BLaER1 treated with 17β-estradiol and CSF1 and Interleukin-3, amounts not matched to agents 10 nM and 100 nM (cell line): Measurements from ENCODE around the gene SPIRE1.
"Not testable (repeated sequence)": the region's sequence is repeated elsewhere in the genome, so short reads cannot be mapped to it uniquely, and the experiment has no call there.

Experiments
- H3K27ac ChIP-seq, 11 experiments: shearing (Covaris generic); formaldehyde crosslinking; 2 replicates each; pipeline ENCODE4 v1.8.1; 2022
- H3K27me3 ChIP-seq, 11 experiments: shearing (Covaris generic); formaldehyde crosslinking; 2 replicates each; pipeline ENCODE4 v1.8.1; 2022
- H3K36me3 ChIP-seq, 11 experiments: shearing (Covaris generic); formaldehyde crosslinking; 2 replicates each; pipeline ENCODE4 v1.8.1; 2022
- H3K4me1 ChIP-seq, 10 experiments: shearing (Covaris generic); formaldehyde crosslinking; 2 replicates each; pipeline ENCODE4 v1.8.1; 2022
- H3K4me2 ChIP-seq, 11 experiments: shearing (Covaris generic); formaldehyde crosslinking; 2 replicates each; pipeline ENCODE4 v1.8.1; 2022
- H3K4me3 ChIP-seq, 10 experiments: shearing (Covaris generic); formaldehyde crosslinking; 2 replicates each; pipeline ENCODE4 v1.8.1; 2022
- H3K9ac ChIP-seq, 11 experiments: shearing (Covaris generic); formaldehyde crosslinking; 2 replicates each; pipeline ENCODE4 v1.8.1; 2022
- H3K9me3 ChIP-seq, 11 experiments: shearing (Covaris generic); formaldehyde crosslinking; replicated peaks in 1 of 11; 2 replicates each; pipeline ENCODE4 v1.8.1; 2022
- H4K20me1 ChIP-seq, 11 experiments: shearing (Covaris generic); formaldehyde crosslinking; 2 replicates each; pipeline ENCODE4 v1.8.1; 2022
- Cebpa-rat ChIP-seq, 11 experiments: shearing (Covaris generic); IDR thresholded peaks; 2 replicates each; pipeline ENCODE4 v1.8.1; 2022

Gene SPIRE1

GRCh38 chr18:12411456-12411855 is 246.5 kb downstream of the SPIRE1 start:
- H3K27ac ChIP-seq, result peak overlapping the region in 2 of 11 experiments; percentile 10 to 16; a peak in 4 of 22 replicates
- H3K4me2 ChIP-seq, result peak overlapping the region; percentile 11 to 68 (median 37); a peak in 21 of 22 replicates
- H3K4me3 ChIP-seq, result no peak overlapping the region
- peak overlapping the region in 2 of 11 experiments; percentile 6 to 7; a peak in 2 of 22 replicates for H3K9ac ChIP-seq
- peaks cover 46 to 75% (median 71%) of the 10 kb centered on the region in 10 experiments for H3K4me1 ChIP-seq
- peaks cover 0 to 63% (median 5%) of the 10 kb centered on the region in 11 experiments; a peak in 6 of 22 replicates for H4K20me1 ChIP-seq
- H3K36me3 ChIP-seq, result peaks cover 0 to 29% (median 15%) of the 10 kb centered on the region in 11 experiments; a peak in 11 of 22 replicates
- peaks cover 0 to 6% (median 0%) of the 10 kb centered on the region in 11 experiments; a peak in 4 of 22 replicates for H3K27me3 ChIP-seq
- H3K9me3 ChIP-seq, result no peaks in the 10 kb centered on the region
- TF ChIP-seq Cebpa-rat (IDR thresholded peaks at IDR 0.05), result no peak

GRCh38 chr18:12410747-12411146 is 247.2 kb downstream of the SPIRE1 start:
- Histone ChIP-seq H3K36me3 (peaks cover 0 to 29% (median 15%) of the 10 kb centered on the region in 11 experiments; a peak in 11 of 22 replicates), H3K4me1 (peaks cover 39 to 73% (median 67%) of the 10 kb centered on the region in 10 experiments), H3K4me2 (peak overlapping the region in 6 of 11 experiments; percentile 4 to 91 (median 84); a peak in 7 of 22 replicates), H4K20me1 (peaks cover 0 to 56% (median 5%) of the 10 kb centered on the region in 11 experiments; a peak in 6 of 22 replicates), H3K27me3 (peaks cover 0 to 11% (median 0%) of the 10 kb centered on the region in 11 experiments; a peak in 4 of 22 replicates)
- H3K9me3 ChIP-seq, H3K27ac ChIP-seq, H3K4me3 ChIP-seq, H3K9ac ChIP-seq: not testable (repeated sequence)

DNA sequence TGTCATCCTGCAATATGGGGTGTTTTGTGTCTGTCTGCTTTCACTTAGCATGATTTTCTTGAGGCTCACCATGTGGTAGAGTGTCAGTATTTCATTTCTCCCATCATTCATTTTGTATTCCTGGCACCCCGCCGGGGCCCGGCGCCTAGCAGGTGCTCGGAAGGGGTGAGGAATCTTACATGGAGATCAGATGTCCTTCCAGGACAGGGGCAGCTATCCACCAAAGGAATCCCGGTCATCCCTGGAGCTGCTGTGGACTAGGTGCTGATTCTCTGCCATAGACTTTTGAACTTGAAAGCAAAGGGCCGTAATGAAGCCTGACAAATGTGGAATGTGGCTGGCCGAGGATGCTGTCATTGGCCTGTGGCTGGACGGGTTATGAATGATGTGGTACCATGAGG is 247.8 kb downstream of the SPIRE1 start:
- H3K4me3 ChIP-seq, result no peak overlapping the region
- peak overlapping the region in 1 of 11 experiments; percentile 15; a peak in 1 of 22 replicates for H3K27ac ChIP-seq
- H3K4me2 ChIP-seq, result peak overlapping the region; percentile 70 to 97 (median 90); a peak in 18 of 22 replicates
- peaks cover 0 to 29% (median 15%) of the 10 kb centered on the region in 11 experiments; a peak in 11 of 22 replicates for H3K36me3 ChIP-seq
- H3K9me3 ChIP-seq, result no peaks in the 10 kb centered on the region
- TF ChIP-seq Cebpa-rat (IDR thresholded peaks at IDR 0.05), result no peak
- H3K27me3 ChIP-seq, result peaks cover 0 to 11% (median 0%) of the 10 kb centered on the region in 11 experiments; a peak in 4 of 22 replicates
- peaks cover 0 to 49% (median 5%) of the 10 kb centered on the region in 11 experiments; a peak in 6 of 22 replicates for H4K20me1 ChIP-seq
- peaks cover 32 to 69% (median 61%) of the 10 kb centered on the region in 10 experiments for H3K4me1 ChIP-seq
- peak overlapping the region in 2 of 11 experiments; percentile 3 to 34; a peak in 1 of 22 replicates for H3K9ac ChIP-seq

- no peak for TF ChIP-seq Cebpa-rat (IDR thresholded peaks at IDR 0.05)
- Histone ChIP-seq H3K27ac (peak overlapping the region in 2 of 11 experiments; percentile 9 to 95; a peak in 1 of 22 replicates), H3K4me2 (peak overlapping the region; percentile 70 to 97 (median 90); a peak in 21 of 22 replicates), H3K4me1 (peaks cover 31 to 69% (median 56%) of the 10 kb centered on the region in 10 experiments), H3K36me3 (peaks cover 0 to 29% (median 15%) of the 10 kb centered on the region in 11 experiments; a peak in 10 of 22 replicates), H3K4me3 (peak overlapping the region in 8 of 10 experiments; percentile 46 to 73 (median 67); a peak in 8 of 20 replicates), H3K9ac (peak overlapping the region in 6 of 11 experiments; percentile 34 to 97 (median 96); a peak in 5 of 22 replicates), H4K20me1 (peaks cover 0 to 43% (median 5%) of the 10 kb centered on the region in 11 experiments; a peak in 6 of 22 replicates), H3K27me3 (peaks cover 0 to 11% (median 0%) of the 10 kb centered on the region in 11 experiments; a peak in 4 of 22 replicates), H3K9me3 (no peaks in the 10 kb centered on the region)
These were observed 248.4 kb downstream of the SPIRE1 start for GRCh38 chr18:12409469-12409868.

DNA sequence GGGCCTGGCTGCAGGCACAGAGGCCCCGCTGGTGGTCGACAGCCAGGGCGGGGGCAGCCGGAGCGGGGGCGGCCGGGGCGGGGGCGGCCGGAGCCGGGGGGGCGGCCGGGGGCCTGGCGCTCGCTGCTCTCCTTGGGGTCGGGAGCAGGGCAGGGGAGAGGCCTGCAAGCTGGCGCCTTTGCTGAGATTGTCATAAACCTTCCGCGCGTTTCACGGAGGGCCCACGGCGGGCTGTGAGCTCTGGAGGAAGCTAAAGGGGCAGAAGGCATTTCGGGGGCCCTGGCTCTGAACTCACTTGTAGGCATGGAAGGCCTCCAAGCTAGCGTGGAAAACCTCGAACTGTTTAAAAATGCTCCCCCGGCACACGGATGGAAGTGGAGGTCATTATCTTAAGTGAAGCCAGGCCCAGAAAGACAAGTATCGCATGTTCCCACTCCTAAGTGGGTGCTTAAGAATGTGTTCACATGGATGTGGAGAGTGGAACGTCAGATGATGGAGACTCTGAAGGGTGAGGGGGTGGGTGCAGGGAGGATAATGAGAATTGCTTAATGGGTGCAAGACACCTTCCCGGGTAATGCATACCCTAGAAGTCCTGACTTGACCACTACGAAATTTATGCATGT is 249.5 kb downstream of the SPIRE1 start:
- Histone ChIP-seq H3K4me3 (peak overlapping the region; percentile 58 to 77 (median 68)), H3K27me3 (peaks cover 0 to 11% (median 0%) of the 10 kb centered on the region in 11 experiments; a peak in 4 of 22 replicates), H3K4me1 (peaks cover 41 to 74% (median 57%) of the 10 kb centered on the region in 10 experiments), H3K36me3 (peaks cover 0 to 18% (median 9%) of the 10 kb centered on the region in 11 experiments; a peak in 8 of 22 replicates), H3K9ac (peak overlapping the region; percentile 84 to 97 (median 92)), H3K9me3 (no peaks in the 10 kb centered on the region), H4K20me1 (peaks cover 0 to 32% (median 3%) of the 10 kb centered on the region in 11 experiments; a peak in 6 of 22 replicates), H3K27ac (peak overlapping the region; percentile 59 to 97 (median 94); a peak in 21 of 22 replicates), H3K4me2 (peak overlapping the region; percentile 78 to 97 (median 90))
- no peak for TF ChIP-seq Cebpa-rat (IDR thresholded peaks at IDR 0.05)

- Histone ChIP-seq H3K27ac (no peak overlapping the region), H3K4me3 (peak overlapping the region in 3 of 10 experiments; percentile 66 to 77 (median 72); a peak in 4 of 20 replicates), H3K4me2 (peak overlapping the region; percentile 78 to 97 (median 85)), H3K4me1 (peaks cover 50 to 84% (median 66%) of the 10 kb centered on the region in 10 experiments), H3K27me3 (peaks cover 0 to 11% (median 0%) of the 10 kb centered on the region in 11 experiments; a peak in 4 of 22 replicates), H3K9ac (no peak overlapping the region), H3K36me3 (peaks cover 0 to 15% (median 9%) of the 10 kb centered on the region in 11 experiments; a peak in 6 of 22 replicates), H3K9me3 (no peaks in the 10 kb centered on the region), H4K20me1 (peaks cover 0 to 17% (median 0%) of the 10 kb centered on the region in 11 experiments; a peak in 6 of 22 replicates)
- TF ChIP-seq Cebpa-rat (IDR thresholded peaks at IDR 0.05), result no peak
These were observed 251.4 kb downstream of the SPIRE1 start for GRCh38 chr18:12406371-12407111.

- Histone ChIP-seq H3K4me3 (no peak overlapping the region), H3K4me2 (no peak overlapping the region; a peak in 2 of 22 replicates), H3K4me1 (peaks cover 42 to 71% (median 54%) of the 10 kb centered on the region in 10 experiments), H3K36me3 (peaks cover 0 to 5% (median under 1%) of the 10 kb centered on the region in 11 experiments; a peak in 3 of 22 replicates), H4K20me1 (peaks cover 0 to 12% (median 0%) of the 10 kb centered on the region in 11 experiments; a peak in 6 of 22 replicates), H3K9ac (no peak overlapping the region), H3K9me3 (no peaks in the 10 kb centered on the region), H3K27ac (no peak overlapping the region), H3K27me3 (peaks cover 0 to 11% (median 0%) of the 10 kb centered on the region in 11 experiments; a peak in 4 of 22 replicates)
- no peak for TF ChIP-seq Cebpa-rat (IDR thresholded peaks at IDR 0.05)
These were observed 252.8 kb downstream of the SPIRE1 start for GRCh38 chr18:12405066-12405465.
